ENCODE results near the gene LRRC2. TPM values are rescaled to one million over a fixed set of nuclear protein-coding genes. Genes with fewer than 3 reads are reported as not detected.
"Not testable (repeated sequence)": the region's sequence is repeated elsewhere in the genome, so short reads cannot be mapped to it uniquely, and the experiment has no call there.

The LRRC2 gene
- total RNA-seq, 1 donor from 2014 or later = 7.4 TPM

DNA sequence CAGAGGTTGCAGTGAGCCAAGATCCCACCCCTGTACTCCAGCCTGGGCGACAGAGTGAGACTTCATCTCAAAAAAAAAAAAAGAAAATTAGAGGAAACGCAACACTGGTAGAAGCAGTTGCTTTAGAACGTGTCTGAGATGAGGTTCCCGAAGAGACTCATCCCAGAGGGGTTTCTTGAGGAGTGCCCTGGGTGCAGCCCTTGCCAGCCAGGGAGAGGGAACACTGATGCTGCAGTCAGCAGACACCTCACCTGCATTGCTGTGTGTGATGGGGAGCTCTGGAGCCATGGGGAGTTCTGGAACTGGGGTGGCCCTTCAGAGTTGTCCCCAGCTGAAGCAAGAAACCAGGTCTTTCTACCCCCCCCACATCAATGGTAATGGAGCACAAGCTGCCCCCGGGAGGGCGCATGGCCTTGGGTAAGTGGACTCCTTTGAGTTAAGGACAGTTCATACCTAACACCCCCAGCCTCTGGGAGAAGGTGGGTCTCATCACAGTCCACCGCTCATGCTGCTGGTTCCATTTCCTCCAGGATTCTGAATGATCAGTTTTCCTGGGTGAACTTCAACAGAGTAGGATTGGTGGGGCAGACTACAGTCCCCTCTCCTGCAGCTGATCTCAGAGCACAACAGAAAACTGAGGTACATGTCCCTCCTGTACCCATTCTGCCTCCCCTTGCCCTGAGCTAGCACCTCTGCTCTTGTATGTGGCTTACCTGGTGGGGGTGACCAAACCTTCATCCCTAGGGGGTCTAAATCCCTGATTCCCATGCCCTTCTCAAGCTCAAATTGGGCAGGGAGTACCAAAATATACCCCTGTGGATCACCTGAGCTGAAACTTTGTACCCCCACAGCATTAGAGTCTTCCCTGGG is 18.7 kb upstream of the LRRC2 start:
- DNase-seq (ENCODE audit: low spot score) = no peak

DNA sequence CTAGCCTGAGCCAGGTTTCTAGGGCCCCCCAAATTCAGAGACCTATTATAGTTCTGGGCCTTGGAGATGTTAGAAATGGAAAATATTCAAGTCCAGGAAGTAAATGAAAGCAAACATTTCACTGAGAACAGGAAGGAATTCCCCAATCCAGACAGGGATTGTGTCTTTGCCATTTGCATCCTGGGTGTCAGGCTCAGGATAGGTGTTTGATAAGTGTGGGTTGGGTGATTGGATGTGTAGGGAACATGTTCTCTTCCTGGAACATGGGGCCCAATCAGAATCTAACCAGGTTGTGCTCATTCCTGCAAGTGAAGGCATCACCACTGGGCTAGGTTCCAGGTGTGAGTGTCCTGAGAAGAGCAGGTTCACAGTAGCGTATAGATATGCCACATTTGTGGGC is 14.6 kb upstream of the LRRC2 start:
- no peak for ATAC-seq
- no peak for DNase-seq (ENCODE audit: low spot score)

More for the DNA sequence above, 18.7 kb upstream of the LRRC2 start:
- ATAC-seq = peak; percentile 2

DNA sequence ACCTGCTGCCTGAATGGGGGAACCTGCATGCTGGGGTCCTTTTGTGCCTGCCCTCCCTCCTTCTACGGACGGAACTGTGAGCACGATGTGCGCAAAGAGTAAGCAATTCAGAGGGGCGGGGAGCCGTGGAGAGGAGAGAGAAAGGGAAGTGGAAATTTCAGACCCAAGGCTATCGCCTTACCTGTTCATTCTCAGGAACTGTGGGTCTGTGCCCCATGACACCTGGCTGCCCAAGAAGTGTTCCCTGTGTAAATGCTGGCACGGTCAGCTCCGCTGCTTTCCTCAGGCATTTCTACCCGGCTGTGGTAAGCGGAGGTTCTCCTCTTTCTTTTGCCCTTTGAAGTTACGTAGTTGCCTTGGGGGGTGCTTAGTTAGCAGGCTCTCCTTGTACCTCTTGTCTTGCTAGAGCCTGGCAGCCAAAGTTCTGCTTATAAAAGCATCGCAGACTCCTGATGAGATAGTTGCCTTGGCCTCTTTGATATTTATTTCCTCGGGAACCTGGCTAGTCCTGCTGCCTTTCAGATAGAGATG is 13.7 kb upstream of the LRRC2 start:
- DNase-seq (ENCODE audit: low spot score) (no peak), ATAC-seq (no peak)

DNA sequence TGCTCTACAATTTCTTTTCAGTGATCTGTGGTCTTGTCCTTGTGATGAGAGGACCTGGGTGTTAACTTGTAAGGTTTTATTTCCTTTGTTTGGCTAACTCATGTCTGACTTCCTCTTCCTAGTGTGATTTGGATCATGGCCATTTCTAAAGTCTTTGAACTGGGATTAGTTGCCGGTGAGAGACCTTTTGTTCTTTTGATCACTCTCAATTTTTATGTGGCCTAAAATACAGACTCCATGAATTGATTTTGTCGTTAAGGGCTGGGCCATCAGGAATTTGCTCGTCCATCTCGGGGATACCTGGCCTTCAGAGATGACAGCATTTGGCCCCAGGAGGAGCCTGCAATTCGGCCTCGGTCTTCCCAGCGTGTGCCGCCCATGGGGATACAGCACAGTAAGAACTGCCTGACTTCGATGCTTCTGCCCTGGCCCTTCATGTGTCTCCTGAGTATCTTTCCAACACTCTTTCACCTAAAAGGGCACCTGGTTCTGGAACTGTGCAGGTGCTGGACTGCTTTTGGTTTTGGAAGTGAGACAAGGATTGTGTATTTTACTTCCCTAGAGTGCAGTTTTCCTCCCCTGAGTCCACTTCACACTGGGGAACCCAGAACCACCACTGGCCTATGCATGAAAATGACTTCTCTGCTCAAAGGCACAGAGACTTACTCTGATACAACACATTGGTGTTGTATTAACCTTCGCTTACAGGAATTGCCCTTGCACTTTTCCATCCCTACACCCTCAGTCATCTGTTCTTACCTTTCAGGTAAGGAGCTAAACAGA is 13.1 kb upstream of the LRRC2 start:
- ATAC-seq (peak; percentile 7), DNase-seq (ENCODE audit: low spot score) (no peak)

DNA sequence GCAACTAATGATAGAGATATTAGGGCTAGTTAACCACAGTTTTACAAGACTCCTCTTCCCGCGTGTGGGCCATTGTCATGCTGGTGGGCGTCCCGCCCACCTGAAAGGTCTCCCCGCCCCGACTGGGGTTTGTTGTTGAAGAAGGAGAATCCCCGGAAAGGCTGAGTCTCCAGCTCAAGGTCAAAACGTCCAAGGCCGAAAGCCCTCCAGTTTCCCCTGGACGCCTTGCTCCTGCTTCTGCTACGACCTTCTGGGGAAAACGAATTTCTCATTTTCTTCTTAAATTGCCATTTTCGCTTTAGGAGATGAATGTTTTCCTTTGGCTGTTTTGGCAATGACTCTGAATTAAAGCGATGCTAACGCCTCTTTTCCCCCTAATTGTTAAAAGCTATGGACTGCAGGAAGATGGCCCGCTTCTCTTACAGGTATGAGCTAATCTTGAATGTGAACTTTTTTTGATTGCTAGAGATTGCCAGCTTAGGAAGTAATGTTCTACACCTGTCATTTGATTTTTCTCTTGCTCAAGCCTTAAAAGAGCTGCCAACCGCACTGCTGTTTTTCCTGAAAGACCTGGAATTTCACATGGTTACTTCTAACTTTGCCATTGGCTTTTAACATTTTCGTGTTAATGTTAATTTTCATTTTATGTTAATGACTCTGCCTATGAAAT is 11.6 kb upstream of the LRRC2 start:
- DNase-seq (ENCODE audit: low spot score); ATAC-seq: not testable (repeated sequence)

DNA sequence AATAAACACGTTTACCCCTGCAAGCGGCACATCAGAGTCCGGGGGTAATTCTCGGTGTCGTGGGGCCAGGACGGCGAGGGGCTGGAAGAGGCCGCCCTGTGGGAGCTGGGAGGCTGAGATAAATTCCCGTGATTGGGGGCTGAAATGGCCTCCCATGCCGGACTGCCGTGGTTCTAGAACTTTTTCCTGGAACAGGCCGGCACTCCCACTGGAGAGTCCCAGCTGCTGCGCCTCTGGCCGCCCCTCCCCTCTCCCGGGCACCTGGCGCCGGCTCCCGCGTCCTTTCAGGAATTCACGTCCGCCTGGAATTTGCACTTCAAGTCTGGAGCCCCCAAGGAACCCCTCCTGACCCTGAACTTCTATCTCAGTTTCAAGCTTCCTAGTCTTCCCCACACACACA is 10.8 kb upstream of the LRRC2 start:
- DNase-seq (ENCODE audit: low spot score) = no peak
- ATAC-seq = no peak

DNA sequence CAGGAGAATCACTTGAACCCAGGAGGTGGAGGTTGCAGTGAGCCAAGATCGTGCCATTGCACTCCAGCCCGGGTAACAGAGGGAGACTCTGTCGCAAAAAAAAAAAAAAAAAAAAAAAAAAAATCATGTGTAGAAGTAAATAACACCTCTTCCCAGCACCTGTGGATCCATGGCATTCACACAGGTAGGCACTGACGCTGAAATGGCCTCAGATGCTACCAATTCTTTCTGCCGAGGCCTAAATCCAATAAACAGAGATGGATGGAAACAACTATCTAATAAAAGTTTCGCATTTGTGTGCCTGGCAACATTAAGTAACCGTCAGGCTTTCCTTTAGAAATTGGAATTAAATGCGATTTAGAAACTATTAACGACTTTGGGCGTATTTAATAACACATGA is 10.3 kb upstream of the LRRC2 start:
- DNase-seq (ENCODE audit: low spot score) (no peak), ATAC-seq (no peak)

DNA sequence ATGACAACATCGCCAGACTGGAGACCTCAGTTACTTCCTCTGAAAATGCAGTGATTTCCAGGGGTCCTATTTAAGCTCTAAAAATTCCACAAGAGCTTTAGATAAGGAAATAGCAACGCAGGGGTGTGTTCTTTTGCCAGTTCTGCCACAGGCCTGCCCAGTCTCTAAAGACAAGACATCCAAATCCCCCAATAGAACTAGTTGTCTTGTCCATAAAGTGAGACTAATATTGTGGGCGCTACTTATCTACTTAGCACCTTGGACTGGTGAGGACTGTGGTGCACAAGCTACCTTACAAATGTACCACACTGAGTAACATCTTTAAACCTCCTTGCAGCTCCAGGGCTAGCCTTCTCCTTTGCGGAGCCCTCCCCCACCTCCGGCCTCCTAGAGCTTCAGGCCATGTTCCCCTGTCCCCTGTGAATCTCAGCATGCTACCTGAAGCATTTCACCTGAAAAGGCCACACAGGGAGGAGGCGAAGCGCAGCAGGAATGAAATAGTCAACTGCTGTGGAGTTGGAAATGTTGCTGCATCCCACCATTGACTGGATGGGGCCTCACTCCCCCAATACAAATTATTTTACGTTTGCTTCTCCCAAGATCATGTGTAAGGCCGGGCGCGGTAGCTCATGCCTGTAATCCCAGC is 9.6 kb upstream of the LRRC2 start:
- no peak for ATAC-seq
- DNase-seq (ENCODE audit: low spot score) = no peak

DNA sequence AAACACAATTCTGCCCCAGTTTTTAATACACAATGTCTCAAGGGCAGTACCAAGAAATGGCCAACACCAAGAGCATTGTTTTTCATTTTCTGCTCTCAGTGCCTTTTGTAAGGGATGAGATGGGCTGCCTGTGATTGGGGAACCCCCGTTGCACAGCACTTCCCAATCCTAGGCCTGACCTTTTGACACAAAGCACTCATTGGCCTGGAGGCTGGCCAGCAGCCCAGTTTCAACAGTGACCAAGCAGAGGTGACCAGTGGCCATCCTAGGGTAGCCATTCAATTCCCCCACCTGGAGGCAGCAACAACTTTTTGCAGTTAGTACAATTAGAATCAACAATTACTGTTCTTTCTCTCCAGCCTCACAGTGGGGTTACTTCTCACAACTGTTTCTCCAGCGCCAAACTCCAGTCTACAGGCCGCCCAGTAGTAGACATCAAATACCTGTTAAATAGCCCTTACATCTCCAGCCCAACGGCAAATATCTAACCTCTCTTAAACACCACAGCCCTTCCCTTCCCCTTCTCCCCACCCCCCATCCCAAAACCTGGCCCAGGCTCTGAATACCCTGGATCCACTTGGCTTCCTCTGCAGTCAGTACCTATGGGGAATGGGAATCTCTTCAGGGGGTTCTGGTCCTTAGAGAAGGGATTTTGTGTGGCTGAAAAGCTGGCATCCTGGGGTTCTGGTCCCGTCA is 8.9 kb upstream of the LRRC2 start:
- ATAC-seq = peak; percentile 89
- DNase-seq (ENCODE audit: low spot score) = peak; percentile 88

DNA sequence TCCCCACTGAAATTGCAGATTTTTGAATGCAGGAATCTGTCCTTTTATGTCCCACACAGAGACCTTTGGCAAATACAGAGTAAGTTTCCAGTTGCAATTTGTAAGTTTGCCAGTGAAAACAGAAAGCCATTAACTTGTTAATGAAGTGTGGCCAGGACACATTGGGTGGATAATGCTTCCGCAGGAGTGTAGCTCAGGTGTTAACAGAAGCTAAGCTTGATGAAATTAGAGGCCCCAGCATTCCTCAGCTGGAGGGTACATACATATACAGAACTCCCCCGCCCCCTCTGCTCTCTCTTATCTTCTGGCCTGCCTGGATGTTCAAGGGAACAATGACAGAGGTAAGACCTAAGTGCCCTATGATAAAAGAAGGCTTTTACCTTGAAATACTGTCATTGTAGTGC is 8.1 kb upstream of the LRRC2 start:
- ATAC-seq (peak; percentile 67), DNase-seq (ENCODE audit: low spot score) (no peak)

DNA sequence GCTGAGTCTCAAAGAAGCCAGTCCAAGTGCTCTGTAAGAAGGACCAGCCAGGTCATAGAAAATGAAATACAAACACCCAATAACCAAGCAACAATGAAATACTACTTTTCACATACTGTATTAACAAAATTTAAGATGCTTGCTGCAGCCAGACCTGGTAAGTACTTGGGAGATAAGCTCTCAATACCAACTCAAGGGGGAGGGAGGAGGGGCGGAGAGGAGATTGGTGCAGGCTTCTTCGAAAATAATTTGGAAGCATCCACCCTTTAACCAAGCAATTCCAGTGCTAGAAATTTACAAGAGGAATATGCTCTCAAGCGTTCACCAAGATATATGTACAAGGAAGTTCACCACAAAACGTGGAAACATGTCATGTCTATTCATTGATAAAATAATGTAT is 7.6 kb upstream of the LRRC2 start:
- ATAC-seq = no peak
- DNase-seq (ENCODE audit: low spot score) = no peak

DNA sequence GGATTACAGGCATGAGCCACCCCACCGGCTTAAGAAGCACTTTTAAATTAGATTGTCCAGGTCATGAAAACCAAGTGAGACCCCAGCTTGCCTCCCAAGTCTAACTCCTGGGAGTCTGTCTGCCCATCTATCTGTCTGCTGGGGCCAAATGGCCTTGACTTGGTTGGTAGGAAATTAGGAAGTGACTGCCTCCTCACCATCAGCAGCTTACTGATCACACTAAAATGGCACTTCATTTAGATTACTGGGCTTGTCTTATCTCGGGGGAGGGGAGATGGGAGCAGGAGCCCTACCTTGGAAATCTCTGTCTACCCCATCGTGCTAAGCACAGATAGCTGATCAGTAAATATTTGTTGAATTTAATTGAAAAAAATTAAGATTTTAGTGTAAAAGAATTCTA is 5.6 kb upstream of the LRRC2 start:
- ATAC-seq = no peak

DNA sequence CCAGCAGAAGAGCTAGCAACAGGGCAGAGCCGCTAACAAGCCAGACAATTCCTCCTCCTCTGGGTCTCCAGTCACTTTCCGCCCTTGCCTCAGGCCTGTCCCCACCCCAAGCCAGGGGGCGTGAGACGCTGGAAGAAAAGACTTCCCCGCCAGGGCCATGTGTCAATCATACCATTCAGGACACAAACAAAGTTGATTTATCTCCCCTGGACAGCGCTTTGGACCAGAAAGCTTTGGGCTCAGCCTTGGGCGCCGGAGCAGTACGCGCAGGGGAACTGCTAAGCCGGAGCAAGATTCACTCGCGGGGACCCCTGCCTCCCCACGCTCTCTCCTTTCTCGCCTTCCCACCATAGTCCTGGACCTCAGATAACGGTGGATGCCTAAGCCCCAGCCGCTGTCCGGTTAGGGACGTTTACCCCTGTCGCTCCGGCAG is 479 bp downstream of the LRRC2 start:
- peak; percentile 61 for ATAC-seq
- DNase-seq (ENCODE audit: low spot score) = no peak

More for the DNA sequence above, 5.6 kb upstream of the LRRC2 start:
- DNase-seq (ENCODE audit: low spot score) = no peak

DNA sequence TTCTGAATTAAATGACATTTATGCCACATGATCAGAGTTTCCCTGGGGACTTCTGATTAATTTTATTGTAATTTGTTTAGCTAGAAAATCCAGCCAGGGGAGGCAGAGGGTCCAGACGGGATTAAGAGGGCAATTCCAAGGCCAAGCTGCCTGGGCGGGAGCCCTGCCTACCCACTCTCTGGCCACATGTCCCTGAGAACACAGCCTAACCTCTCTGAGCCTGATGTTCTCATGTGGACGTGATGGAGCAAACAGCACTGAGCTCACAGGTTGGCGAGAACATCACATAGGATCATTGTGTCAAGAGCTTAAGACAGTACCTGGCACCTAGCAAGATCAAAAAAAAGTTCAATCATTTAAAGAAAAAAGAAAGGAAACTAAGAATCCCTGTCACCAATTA is 1.0 kb downstream of the LRRC2 start:
- ATAC-seq (peak; percentile 8), DNase-seq (ENCODE audit: low spot score) (no peak)

DNA sequence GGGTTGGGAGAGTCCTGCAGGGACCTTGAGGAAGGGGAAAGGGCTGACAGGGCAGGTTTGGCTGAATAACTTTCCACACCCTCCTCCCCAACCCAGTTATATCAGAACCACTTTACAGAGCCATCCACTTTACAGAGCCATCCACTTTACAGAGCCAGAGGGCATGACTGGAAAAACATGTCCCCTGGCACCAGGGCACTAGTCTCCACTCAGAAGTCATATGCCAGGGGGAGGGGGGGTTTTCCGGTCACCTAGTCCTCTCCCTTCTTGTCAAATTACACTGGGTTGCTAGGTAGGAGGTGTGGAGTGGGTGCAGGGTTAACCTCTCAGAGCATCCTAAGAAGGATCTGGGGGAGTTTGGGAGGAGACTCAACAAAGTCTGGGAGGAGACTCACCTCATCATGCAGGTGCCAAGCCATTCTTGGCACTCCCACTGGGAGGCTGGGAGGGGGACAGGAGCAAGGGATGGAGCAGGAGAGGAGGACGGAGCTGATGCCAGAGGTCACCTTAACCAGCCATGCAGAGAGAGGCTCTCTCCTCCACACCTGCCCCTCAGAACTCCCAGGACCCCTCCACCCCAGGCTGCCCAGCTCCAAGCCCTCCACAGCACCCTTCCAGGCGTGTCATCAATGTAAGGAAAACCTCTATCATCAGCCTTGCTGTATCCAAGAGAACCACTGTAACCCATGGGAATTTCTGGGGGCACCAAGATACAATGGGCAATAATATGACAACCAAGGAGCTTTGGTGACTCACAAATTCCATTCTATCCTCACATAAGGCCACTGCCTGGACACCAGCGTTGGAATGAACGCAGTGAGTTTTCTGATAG is 1.7 kb downstream of the LRRC2 start:
- ATAC-seq = no peak
- no peak for DNase-seq (ENCODE audit: low spot score)

DNA sequence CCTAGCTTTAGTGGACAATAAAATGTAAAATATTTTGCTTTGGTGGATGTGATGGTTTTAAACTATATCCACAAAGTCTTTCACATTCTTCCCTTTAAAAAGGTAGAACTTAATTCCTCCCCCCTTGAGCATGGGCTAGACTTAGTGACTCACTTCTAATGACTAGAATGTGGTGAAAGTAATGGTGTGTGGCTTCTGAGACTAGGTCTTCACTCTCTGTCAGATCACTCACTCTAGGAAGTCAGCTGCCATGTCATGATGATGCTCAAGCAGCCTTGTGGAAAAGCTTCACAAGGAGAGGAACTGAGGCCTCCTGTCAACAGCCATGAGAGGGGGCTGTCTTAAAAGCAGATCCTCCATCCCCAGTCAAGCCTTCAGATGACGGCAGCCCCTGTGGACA is 4.2 kb downstream of the LRRC2 start:
- ATAC-seq (no peak), DNase-seq (ENCODE audit: low spot score) (peak; percentile 19)

DNA sequence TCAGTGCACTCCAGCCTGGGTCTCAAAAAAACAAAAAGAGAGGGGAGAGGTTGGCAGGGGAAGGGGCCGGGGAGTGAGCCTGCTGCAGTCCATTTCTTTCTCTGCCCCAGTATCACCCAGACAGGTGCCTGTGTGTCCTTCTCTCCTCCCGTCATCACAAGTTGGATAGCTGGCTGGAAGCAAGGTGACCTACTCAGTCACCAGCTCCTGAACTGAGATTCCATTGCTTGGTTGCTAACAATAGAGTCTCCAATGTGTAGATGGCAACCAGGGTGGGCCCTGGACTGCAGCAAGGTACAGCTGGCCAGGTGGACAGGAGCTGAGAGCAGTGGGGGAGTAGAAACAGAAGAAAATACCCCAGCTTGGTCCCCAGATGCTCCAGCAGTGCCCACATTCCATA is 4.6 kb downstream of the LRRC2 start:
- DNase-seq (ENCODE audit: low spot score) (peak; percentile 22), ATAC-seq (no peak)

DNA sequence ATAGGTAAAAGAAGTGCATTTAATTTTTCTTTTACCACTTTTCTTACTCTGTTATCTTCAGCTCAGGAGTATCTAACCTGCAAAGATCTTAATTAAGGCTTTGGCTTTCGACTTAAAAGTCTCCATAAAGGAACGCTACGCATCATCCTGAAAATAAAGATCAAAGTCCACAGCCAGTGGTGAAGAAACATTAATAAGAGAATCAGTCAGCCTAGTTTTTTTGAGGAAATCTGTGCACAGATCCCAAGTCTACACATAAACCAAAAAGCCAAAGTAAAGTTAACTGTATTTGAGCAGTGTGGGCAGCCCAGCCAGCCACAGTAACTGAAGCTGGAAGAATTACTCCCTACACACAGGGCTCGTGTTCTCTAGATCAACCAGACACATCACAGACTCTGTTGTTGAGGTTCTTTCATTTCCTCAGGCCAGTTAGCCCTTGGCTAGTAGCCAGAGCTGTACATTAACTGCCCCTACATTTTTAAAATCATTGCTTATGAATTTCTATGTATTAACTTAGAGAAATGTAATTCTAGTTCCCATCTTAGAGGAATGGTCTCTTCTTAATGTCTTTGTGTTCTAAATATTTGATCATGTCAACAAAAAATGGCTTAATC is 6.9 kb downstream of the LRRC2 start:
- peak; percentile 45 for DNase-seq (ENCODE audit: low spot score)
- ATAC-seq = peak; percentile 51
